GM21515 (cell line): Measurements from ENCODE around the gene TBC1D22A.

Source experiments
- ATAC-seq: cut with Tn5 transposase; IDR thresholded peaks from one replicate; pipeline ENCODE4 v1.9.1; 2021; ENCODE audit not compliant: unreplicated experiment

Gene TBC1D22A

DNA sequence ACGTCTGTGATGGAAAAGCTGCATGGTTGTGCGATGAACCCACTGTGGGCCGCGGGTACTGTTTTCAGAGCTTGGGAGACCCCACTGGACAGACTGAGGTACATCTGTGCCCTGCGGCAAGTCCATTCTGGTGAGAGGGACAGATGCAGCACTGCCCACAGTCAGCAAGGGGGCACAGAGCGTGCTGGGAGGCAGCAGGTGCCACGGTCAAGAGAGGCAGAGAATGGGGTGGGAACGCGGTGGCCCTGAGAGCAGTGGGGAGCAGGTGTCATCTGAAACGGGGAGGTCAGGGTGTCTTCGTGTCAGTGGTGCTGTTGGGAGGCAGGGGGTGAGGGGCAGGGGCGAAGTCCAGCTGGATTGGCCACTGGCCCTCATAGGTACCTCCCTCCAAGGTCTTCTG, 32.0 kb downstream of the TBC1D22A start:
- ATAC-seq: no peak

DNA sequence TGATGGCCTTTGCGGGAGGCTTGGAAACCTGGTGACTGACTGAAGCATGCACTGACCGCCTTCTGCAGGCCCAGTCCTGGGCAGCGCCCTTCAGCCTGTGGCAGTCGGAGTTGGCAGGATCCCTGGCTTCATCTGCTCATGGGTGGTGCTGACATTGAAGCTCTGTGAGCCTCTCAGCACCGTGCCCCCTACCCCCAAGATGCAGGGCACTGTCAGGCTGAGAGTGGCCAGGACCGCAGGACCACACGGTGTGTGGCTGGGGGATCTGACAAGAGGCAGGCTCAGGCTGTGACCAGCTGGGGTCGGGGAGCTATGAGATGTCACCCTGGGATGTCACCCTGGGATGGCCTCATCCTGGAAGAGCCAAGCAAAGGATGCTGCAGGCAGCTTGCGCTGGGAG, 32.7 kb downstream of the TBC1D22A start:
- no peak for ATAC-seq

- no peak for ATAC-seq
These were observed 33.6 kb downstream of the TBC1D22A start for GRCh38 chr22:46795845-46796565.

- no peak for ATAC-seq
These were observed 34.2 kb downstream of the TBC1D22A start for GRCh38 chr22:46796566-46797195.

- no peak for ATAC-seq
These were observed 34.9 kb downstream of the TBC1D22A start for GRCh38 chr22:46797355-46797754.

DNA sequence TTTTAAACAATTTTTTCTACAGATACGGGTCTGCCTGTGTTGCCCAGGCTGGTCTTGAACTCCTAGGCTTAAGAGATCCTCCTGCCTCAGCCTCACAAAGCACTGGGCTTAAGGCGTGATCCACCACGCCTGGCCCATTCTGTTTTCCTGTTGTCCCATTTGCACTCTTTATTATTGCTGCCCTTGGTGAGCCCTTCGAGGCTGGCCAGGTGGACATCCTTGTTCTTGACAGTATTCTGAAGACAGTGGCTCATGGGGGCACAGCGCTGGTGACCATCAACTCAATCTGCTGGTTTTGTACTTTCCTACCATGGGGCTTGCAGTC, 35.6 kb downstream of the TBC1D22A start:
- no peak for ATAC-seq

GRCh38 chr22:46798366-46799350, 36.2 kb downstream of the TBC1D22A start:
- ATAC-seq: no peak

DNA sequence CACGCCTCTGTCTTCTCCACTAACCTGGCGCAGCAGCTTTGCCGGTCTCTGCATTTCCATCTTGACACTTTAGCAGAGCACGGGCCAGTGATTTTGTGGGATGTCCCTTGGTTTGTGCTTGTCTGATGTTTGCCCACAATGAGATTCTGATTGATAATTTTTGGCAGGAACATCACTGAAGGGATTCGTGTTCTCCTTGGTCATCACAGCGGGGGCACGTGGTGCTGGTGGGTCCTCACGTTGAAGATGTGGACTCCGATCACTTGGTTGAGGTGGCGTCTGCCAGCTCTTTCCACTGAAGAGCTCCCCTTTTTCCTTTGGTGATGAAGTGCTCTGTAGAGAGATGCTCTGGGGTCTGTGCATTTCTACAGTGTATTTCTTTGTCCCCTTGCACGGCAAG, 37.2 kb downstream of the TBC1D22A start:
- ATAC-seq: no peak

DNA sequence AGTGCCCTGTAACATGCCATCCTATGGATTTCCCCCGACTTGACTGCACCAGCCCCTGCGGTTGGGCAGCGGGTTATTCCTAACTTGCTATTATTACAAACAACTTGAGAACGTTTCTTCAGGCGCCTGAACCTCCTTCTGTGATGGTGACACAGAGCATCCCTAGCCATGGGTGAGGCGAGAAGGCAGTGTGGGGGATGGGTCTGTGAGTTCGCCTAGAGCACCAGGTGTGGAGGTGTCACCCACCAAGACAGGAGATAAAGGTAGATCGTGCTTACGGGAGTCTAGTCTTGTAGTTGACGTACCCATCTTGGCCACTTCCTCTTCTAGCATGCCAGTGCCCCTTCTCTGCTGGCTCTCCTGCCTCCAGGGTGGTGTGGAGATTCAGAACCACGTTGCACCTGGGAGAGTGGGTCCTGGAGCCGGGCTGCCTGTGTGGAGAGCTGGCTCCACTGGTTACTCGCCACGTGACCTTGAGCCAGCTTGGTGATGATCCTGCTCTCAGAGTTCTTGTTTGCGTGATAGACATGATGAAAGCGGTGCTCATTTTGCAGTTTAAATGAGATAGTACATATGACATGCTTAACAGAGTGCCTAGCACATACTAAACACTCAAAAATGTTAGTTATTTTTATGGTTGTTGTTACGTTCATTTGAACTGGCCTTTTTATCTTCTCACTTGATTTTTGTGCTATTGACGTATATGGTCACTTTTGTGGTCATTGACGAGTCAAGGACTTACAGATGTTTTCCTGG, 37.8 kb downstream of the TBC1D22A start:
- ATAC-seq: no peak

DNA sequence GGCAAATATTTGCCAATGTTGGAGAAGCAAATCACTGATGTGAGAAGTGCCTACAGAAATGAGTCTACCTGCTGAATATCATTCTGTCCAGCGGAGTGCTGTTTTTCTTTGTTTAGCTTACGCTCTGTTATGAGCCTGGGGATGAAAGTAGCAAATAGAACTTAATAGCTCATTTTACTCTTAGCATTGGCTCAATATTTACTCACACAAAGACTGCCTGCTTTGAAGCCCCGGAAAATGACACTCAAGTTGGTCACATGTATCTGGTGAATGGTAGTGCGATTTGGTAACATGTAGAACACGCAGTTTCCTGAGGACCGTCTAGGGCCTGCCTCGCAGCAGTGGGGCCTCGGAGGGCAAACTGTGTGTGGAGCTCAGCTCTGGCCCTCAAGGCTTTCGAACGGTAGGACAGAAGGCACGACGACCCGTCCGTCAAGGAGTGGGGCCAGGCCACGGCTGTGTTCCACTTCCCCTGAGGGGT, 38.9 kb downstream of the TBC1D22A start:
- ATAC-seq: no peak

DNA sequence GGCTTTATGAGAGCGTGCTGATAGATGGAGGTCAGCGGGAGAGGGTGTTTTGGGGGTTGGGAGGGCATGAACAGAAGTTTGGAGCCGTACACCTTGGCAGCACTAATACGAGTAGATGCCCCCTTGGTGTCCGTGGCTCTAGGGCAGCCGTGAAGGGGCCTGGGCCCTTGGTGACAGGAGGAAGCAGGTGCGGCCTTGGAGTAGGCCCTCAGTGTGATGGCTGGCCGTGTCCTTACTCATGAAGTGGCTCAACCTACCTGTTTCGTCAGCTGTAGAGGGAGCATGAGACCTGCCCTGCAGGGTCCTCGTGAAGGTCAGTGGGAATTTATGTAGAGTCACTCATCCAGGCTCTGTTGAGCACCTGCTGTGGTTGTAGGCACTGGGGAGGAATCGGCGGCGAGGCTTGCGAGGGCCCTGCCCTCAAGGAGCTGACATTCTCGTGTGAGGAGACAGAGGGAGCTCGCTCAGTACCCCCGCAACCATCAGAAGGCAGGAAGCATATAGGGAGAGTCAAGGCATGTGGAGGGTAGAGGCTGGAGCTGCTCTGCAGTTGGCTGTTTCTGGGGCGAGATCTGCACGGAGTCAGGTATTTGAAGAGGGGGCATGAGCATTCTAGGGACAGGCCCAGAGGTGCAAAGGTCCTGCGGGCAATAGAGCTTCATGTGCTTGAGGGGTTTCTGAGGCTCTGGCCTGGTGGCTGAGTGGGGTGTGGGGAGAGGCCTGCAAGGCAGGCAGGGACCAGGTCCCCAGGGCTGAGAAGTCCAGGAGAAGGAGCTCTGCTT, 39.6 kb downstream of the TBC1D22A start:
- no peak for ATAC-seq

GRCh38 chr22:46802608-46803027, 40.2 kb downstream of the TBC1D22A start:
- ATAC-seq: no peak

- peak; percentile 50 for ATAC-seq
These were observed 40.8 kb downstream of the TBC1D22A start for GRCh38 chr22:46803031-46803880.

- no peak for ATAC-seq
These were observed 41.5 kb downstream of the TBC1D22A start for GRCh38 chr22:46803936-46804335.

DNA sequence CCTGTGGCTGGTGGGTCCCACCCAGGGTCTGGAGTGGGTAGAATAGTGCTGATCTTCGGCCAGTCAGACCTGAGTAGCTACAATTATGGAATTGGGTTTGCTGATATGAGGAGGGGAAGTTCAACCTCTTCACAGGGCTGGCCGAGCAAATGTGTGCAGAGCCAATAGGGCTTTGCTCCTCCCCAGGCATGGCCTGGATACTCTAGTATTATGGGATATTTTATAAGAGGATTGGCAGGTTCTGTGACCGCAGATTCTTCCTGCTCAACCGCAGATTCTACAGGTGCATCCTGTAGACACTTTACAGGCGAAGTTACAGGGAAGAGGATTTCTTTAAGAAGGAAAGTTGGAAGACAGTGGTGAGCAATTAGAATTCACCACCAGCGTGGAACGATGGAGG, 44.3 kb downstream of the TBC1D22A start:
- no peak for ATAC-seq

- no peak for ATAC-seq
These were observed 45.0 kb downstream of the TBC1D22A start for GRCh38 chr22:46807458-46807857.

- no peak for ATAC-seq
These were observed 46.9 kb downstream of the TBC1D22A start for GRCh38 chr22:46809153-46809885.
